SU-DHL-6 (cell line): Measurements from ENCODE around the gene HOOK2.

Experiments
- EZH2phosphoT487 ChIP-seq: fragments of 200-600 bp; sonication (generic), shearing (Covaris generic); conservative IDR thresholded peaks from 2 replicates; pipeline ENCODE4 v1.6.1; 2018; ENCODE audit warnings: mild to moderate bottlenecking, antibody characterized with exemption, low read length, moderate library complexity, mixed read lengths
- TF ChIP-seq, protein P1 (sequence below): fragments of 200-600 bp; sonication (generic); IDR thresholded peaks from one replicate; pipeline ENCODE4 v1.5.1; 2017; ENCODE audit warnings: antibody characterized with exemption, mild to moderate bottlenecking, low read length, moderate library complexity; ENCODE audit not compliant: insufficient read depth, poor library complexity, severe bottlenecking

DNA sequence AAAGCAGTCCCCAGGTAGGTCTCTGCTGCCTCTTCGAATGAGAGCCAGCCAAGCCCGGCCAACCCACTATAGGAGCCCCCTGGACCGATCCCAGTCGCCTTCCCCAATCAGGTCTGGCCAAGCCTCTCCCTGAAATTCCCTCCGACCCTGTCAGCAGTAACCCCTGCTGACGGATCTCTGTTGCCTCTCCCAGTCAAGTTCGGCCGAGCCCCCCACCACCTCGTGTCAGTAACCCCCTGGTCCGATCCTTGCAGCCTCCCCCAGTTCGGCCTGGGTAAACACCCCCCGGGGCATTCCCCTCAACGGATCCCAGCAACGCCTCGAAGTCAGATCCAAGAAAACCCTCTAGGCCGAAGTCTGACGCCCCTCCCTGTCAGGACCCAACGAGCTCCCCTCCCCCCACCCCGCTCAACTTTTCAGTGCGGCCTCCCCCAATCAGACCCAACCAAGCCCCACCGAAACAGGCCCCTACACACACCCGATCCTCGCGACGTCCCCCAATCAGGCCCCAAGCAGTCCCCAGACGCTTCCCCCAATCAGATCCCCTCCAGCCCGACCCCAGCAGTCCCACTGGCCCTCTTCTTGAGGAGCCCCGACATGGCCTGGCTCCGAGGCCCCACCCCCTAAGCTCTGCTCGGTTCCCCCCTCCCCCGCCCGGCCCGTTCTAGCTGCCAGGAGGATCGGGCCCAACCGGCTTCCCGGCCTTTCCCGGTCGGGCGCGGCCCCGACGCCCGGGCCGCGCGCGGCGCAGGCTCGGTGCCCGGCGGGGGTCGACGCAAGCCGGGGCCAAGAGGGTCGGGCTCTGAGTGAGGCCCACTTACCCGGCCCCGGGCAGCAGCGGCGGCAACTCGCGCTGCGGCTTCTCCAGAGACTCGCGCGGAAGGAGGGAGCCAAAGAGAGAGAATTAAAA lies 53.4 kb downstream of the HOOK2 start:
- TF ChIP-seq, protein P1, sequence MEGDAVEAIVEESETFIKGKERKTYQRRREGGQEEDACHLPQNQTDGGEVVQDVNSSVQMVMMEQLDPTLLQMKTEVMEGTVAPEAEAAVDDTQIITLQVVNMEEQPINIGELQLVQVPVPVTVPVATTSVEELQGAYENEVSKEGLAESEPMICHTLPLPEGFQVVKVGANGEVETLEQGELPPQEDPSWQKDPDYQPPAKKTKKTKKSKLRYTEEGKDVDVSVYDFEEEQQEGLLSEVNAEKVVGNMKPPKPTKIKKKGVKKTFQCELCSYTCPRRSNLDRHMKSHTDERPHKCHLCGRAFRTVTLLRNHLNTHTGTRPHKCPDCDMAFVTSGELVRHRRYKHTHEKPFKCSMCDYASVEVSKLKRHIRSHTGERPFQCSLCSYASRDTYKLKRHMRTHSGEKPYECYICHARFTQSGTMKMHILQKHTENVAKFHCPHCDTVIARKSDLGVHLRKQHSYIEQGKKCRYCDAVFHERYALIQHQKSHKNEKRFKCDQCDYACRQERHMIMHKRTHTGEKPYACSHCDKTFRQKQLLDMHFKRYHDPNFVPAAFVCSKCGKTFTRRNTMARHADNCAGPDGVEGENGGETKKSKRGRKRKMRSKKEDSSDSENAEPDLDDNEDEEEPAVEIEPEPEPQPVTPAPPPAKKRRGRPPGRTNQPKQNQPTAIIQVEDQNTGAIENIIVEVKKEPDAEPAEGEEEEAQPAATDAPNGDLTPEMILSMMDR: no peak
- no peak for TF ChIP-seq EZH2phosphoT487
